Jurkat, Clone E6-1 (cell line): ENCODE results near the gene TSPYL1.
A peak's percentile ranks its signal among the peaks of the same experiment; 100 is the strongest.

Experiments
- DNase-seq: peaks from one replicate; pipeline ENCODE4 v3.0.0-alpha.2; 2011; ENCODE audit warnings: low read depth, low spot score
- H3K4me3 ChIP-seq: 2 replicates; pipeline ENCODE4 v1.5.1; 2011; ENCODE audit warnings: mild to moderate bottlenecking, low read length, control low read depth, moderate library complexity

TSPYL1 gene

DNA sequence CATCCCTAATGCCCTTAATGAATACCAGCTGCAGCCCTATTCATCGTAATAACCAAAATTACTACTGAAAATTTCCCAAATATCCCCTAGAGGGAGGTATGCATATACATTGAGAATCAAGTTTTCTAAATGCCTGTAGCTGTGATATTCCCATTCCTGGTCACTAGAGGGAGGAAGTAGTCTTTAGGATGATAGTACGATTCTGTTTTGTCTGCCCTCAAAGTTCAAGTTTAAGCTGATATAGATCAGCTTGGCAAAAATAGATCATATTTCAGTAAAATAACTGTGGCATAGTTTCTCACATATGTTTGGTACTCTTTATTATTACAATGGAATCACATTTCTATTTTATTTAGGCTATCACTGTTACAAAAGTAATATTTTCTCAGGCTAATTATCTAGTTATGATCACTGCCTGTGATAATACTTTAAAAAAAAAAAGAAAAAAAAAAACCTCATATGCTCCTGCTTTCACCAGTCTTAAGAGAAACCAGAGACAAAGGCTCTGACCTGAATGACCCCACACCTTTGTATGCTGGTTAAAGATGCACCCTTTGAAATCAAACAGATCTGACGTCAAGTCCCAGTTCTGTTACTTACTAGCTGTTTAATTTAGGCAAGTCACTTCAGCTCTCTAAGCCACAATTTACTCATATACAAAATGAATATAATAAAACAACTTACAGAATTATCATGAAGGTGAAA is 11.0 kb downstream of the TSPYL1 start:
- DNase-seq = peak; percentile 70
- no peak overlapping the region for H3K4me3 ChIP-seq

DNA sequence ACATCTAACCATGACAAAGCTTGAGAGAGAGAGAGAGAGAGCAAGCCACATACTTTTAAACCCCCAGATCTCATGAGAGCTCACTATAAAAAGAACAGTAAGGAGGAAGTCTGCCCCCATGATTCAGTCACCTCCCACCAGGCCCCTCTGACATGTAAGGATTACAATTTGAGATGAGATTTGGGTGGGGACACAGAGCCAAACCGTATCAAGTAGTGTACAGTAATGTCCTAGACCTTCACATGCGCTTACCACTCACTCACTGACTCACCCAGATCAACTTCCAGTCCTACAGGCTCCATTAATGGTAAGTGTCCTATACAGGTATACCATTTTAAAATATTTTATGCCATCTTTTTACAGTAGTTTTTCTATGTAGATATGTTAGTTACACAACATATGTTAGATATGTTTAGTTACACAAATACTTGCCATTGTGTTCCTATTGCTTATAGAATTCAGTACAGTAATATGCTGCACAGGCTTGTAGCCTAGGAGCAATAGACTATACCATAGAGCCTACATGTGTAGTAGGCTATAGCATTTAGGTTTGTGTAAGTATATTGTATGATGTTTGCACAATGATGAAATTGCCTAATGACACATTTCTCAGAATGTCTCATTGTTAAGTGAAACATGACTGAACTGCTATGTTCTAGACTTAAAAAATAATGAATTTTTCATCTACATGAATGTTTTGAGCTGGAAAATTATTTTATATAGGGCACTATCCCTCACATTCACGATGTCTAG is 11.7 kb downstream of the TSPYL1 start:
- no peak overlapping the region for H3K4me3 ChIP-seq
- DNase-seq = no peak

DNA sequence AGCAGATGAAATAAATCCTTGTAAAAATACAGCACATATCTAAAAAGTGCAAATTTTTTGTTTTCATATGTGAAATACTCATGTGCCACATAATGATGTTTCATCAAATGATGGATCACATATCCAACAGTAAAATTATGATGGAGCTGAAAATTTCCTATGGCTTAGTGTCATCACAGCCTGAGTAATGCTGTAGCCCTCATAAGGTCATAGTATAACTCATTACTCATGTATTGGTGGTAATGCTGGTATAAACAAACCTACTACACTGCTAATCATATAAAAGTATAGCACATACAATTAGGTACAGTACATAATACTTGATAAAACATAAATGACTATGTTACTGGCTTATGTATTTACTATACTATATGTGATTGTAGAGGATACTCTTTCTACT is 12.9 kb downstream of the TSPYL1 start:
- DNase-seq = no peak
- no peak overlapping the region for H3K4me3 ChIP-seq

DNA sequence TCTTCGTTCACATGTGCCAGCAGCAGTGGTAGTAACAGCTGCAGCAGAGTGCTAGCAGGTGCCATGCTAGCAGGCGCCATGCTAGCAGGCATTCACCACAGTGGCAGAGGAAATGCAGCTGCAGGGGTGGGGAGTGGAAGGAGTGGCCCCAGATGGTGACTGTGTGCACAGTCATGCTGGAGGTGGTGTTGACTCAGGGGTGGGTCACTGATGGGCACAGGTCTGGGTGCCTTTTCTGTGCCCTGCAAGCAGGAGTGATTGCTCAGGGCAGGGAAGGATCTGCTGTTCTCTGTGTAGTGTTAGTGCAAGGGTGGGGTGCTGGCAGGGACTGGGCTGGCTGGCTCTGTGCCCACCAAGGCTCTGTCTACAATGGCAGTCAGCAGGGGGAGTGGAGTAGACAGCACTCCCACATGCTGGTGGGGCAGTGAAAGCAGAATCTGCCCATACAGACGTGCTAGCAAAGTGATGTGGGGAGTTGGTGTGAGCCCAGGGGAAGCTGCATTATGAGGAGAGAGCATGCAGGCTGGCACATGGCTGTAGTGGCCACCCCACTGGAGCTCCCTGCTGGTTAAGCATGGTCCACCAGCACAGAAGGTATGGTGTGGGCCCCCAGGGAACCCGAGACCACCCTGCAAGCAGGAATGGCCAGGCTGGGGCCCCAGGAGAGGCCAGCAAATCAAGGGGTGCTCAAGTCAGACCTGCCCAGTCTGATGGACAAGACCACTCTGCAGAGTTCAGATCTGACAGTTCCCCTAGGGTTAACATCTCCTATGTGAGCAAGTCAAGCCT is 14.5 kb downstream of the TSPYL1 start:
- H3K4me3 ChIP-seq = no peak overlapping the region
- peak; percentile 41 for DNase-seq

DNA sequence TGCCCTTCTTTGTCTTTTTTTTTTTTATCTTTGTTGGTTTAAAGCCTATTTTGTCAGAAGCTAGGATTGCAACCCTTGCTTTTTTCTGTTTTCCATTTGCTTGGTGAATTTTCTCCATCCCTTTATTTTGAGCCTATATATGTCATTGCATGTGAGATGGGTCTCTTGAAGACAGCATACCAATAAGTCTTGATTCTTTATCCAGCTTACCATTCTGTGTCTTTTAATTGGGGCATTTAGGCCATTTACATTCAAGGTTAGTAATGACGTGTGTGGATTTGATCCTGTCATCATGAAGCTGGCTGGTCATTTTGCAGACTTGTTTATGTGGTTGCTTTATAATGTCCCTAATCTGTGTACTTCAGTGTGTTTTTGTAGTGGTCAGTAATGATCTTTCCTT is 16.4 kb downstream of the TSPYL1 start:
- DNase-seq = no peak
- no peak overlapping the region for H3K4me3 ChIP-seq

DNA sequence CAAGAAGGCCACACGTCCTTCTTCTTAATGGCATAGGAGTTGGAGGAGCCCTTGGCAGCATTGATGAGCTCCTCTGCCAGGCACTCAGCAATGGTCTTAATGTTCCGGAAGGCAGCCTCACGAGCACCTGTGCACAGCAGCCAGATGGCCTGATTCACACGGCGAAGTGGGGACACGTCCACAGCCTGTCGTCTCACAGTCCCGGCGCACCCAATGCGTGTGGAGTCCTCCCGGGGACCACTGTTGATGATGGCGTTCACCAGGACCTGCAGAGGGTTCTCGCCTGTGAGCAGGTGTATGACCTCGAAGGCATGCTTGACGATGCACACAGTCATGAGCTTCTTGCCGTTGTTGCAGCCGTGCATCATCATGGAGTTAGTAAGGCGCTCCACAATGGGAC is 21.2 kb downstream of the TSPYL1 start:
- no peak overlapping the region for H3K4me3 ChIP-seq
- DNase-seq = no peak

DNA sequence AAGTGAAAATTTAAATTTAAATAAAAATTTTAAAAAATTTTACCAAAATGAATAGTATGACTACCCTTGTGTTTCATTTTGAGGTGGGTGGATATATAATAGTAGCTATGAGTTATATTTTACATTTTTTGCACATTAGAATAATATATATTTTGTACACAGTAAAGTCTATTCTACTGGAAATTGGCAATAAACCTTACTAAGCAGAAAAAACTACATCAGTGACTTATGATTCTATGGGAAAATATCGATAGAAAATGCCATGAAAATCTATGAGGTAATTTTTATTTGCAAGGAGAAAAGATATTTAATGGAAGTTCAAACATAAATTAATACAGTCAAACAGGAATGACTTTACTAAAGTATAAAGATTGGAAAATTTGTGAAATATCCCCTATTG is 23.0 kb downstream of the TSPYL1 start:
- no peak for DNase-seq
- no peak overlapping the region for H3K4me3 ChIP-seq

DNA sequence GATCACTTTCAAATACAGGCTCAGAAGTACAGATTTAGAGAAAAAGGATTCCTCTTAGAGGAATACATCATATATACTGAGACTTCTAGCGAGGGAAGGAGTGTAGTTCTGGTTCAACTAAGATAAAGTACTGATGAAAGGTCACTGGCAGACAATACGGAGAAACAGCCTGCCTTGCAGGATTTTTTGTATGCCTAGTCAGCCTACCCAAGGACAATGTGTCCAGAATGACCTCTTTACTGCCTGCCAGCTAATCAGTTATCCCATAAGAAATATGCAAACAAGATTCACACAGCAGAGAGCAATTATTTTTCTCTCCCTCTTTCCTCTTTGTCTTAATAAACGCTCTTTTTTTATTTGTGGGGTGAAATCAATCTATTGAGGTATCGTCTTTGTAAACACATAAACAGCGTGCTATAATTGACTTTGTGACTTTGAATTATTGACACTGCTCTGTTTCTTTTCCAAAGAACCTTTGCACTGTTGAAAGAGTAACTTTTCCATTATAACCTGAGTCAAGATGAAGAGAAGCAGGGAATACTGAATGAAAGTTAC is 24.4 kb downstream of the TSPYL1 start:
- no peak overlapping the region for H3K4me3 ChIP-seq
- no peak for DNase-seq

DNA sequence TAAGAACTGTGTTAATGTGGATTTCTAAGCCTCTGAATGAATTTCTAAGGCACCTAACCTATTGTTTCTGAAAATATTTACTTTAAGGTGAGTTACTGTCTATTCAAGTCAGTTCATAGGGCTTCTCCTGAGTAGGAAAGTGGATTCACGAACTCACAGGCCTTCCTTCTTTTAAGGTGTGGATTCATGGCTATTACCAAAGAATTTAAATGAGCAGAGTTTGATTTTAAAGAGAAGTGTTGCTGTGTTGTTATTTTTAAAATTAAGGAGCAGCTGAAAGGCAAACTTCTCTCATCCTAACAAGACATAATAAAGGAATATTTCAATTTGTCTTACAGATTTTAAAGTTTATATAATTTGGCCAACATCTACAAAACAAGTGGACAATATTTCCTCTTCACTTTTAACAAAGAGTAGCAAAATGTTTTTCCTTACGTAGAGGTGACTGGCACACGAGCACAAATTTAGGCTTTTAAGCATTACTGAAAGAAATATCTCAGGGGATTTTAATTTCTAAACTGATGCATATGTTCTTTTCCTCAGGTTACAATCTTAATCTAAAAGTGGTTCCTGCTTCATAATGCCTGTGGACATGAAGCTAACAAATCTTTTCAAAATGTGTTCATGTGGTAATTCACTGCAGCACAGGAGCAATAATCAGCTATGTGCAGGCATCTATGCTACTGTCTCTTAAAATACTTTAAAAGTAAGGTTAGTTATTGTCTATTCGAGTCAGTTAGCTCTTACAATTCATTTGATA is 25.3 kb downstream of the TSPYL1 start:
- DNase-seq = no peak
- peak overlapping the region; percentile 95 for H3K4me3 ChIP-seq

DNA sequence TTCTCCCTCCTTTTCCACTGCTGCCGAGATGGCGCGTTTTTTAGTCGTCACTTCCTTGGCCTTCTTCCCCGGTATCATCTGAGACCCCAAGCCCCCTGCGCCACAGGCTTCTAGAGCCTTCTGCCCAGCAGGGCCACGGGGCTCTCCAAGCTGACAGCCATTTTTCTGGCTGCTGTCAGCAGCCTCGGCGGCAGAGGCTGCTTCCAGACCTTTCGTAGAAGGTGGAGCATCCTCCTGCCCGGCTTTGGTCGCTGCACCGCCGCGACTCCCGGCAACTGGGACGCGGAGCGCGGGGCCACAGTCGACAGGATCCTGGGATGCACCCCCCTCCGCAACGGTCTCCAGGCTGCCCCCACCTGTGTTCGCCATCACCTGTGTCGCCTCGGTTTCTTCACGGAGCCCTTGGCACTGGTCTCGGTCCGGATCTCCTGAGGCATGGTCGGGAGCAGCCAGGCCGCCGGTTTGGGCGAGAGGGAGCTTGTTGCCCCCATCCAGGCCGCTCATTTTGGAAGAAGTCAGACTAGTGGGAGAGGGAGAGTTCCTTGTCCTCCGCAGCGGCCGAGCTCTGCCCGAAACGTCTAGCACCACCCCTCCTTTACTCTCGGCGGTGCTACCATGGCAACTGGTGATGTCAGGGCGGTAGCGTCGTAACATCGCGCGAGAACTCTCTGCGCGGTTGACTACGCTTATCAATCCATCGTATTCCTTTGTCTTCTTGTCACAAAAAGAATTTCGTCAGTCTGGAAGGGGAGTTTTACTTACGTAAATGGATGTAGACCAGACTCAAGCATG is 26.0 kb downstream of the TSPYL1 start, which contains the start of gene TSPYL4:
Gene TSPYL4 (minus strand): TSS at position 571 of the 792 bp plus-strand sequence. CDS start 67 bp downstream, at position 504.
- peak; percentile 94 for DNase-seq
- peak within 1 kb of the TSS; percentile 95 for H3K4me3 ChIP-seq

DNA sequence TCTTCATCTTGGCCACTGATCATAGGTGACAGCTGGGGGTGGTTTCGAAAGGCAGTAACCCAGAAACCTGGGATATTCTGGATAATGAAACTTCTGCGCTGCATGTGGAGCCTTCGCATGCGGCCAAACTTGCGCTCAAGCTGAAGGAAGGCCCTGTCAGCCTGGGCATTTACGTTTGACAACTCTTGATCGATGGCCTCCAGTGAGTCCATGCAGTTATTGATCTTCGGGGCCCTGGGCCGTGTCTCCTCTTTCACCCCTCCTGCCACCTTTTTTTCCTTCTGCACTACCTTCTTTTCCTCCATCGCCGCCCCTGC is 26.6 kb downstream of the TSPYL1 start:
- peak overlapping the region; percentile 95 for H3K4me3 ChIP-seq
- no peak for DNase-seq

DNA sequence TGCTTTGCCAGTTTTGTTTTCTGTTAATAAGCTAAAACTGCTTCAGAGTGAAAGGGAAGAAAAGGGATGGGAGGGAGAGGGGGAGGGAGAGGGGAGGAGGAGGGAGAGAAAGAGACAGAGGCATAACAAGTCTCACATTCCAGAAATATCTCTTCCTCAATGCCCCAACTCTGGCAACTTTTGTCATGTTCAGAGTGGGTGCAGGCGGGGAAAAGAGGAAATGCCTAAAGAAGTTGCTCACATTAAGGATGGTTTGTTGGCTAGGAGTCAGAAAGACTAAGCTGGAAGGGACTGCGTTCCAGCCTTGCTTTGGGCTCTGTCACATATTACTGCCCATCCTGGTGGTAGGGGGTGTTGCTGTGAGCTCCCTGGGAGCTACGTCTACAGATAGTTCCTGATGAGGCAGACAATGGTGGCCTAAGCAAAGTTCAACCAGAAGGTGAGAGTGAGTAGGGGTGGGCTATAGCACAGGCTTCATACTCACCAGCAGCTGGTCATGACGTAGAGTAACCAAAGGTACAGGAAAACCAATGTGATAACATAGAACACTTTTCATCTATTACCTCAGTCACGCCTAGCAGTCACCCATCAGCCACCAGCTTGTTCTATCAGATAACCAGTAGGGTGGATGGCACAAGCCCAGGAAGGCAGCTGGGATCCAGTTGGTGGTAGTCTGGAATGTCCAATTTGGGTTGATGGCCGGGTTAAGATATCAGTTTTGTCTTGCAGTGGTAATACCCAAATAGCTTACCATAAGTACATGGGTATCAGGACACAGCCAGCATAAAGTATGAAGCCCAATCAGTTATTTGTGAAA is 28.0 kb downstream of the TSPYL1 start:
- no peak for DNase-seq

DNA sequence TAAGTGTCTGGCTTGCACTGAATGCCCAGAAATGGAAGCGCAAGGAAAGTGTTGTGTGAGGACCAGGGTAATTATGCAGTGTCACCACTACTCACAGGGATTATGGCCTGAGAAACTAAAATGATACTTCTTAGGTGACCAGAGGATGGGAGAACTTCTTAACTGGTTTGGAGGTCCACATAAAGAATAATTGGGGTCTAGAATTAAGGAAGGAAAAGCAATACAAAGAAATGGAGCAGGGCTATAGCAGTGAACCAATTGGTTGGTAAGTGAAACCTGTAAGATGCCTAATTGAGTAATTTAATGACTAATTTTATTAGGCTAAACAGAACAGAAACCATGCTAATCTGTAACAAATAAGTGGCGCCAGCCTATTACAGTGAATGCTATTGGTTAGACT is 31.2 kb downstream of the TSPYL1 start:
- H3K4me3 ChIP-seq = no peak overlapping the region

More for the DNA sequence above, 28.0 kb downstream of the TSPYL1 start:
- H3K4me3 ChIP-seq = no peak overlapping the region

DNA sequence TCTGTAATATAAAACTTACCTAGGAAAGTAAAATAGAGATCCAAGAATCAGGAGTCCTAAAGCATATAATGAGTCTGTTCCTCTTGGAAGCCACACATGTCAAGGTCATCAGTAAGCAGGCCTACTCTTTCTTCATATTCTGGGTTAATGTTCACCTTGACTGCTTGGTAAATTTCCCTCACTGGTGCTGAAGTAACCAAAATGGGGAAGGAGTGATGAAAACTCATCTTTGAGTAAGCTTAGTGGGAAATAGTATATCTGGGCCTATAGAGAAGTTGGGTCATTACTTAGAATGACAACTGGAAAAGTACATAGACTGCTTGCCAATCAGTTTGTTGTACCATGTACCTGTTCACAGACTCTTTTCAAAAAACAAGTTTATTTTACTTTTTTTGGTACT is 32.4 kb downstream of the TSPYL1 start:
- H3K4me3 ChIP-seq = no peak overlapping the region
- DNase-seq = no peak

More for the DNA sequence above, 31.2 kb downstream of the TSPYL1 start:
- DNase-seq = no peak

DNA sequence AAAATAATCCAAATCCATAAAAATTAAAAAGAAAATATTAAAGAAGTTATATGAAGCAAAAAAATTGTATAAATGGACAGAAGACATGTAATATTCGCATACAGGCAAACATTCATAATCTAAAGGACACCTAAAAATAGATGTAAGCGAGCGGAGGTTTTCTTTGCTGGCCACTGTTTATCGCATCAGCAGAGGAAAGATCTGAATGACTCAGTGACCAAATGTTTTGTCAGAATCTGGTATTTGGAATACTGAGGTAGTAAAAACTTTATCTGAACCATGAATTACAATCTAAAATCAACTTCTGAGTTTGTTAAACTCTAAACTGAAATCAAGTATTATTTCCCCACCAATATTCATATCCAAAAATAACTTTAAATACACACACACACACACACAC is 33.6 kb downstream of the TSPYL1 start:
- DNase-seq = no peak
- H3K4me3 ChIP-seq = no peak overlapping the region

DNA sequence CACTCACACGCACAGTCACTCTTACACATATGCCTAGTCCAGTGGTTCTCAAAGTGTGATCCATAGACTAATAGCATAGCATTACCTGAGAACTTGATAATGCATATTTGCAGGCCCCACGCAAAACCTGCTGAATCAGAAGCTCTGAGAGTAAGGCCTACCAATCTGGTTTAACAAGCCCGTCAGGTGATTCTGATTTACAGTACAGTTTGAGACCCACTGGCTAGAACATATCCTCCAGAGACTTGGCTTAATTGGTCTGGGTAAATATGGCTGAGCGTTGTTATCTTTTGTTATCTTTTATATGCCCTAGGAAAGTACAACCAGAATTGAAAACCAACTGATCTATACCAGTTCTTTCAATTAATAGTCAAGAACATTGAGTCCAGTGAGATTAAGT is 35.4 kb downstream of the TSPYL1 start:
- H3K4me3 ChIP-seq = no peak overlapping the region
- DNase-seq = no peak

DNA sequence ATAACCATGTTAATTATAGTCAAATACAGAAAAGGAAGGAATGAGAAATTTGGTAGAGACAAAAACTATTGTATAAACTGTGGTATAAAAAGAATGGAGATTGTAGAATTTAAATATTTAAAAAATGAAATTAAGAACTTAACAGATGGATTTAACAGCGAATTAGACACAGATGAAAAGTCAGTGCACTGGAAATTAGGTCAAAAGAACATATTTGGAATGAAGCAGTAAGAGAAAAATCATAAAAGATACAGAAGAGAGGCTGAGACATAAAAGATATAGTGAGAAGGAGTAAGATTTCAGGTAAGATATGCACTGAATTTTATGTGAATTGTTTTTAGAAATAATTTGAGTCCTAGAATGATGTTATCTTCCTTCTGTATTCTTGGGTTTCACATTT is 39.9 kb downstream of the TSPYL1 start:
- no peak overlapping the region for H3K4me3 ChIP-seq
- no peak for DNase-seq

DNA sequence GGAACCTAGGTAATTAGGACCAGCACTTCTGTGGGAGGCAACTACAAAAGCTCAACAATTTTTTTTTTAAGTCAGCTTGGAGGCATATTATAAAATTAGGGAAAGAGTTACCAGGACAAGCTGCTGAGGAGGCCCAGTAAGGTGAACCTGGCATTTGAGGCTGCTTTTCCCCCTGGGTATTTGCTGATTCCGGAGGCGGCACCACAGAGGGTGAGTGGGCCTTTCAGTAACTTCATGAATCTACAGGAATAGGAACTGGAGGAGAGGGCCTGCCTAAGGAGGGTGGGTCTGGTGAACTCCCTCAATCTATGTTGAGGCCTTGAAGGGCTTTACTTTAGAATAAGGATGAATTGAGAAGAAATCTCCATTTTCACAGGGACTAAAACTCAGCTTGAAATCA is 40.5 kb downstream of the TSPYL1 start:
- no peak for DNase-seq
- H3K4me3 ChIP-seq = no peak overlapping the region
